Prostate gland (tissue), 2 donors: ENCODE measurements around the gene BRDT.

Experiments used
- POLR2A ChIP-seq: fragments of 450-650 bp; IDR thresholded peaks from one replicate; pipeline ENCODE4 v1.6.1; 2016; ENCODE audit warnings: antibody characterized with exemption, mild to moderate bottlenecking
- POLR2AphosphoS5 ChIP-seq: sonication (generic); formaldehyde crosslinking; IDR thresholded peaks from one replicate; pipeline ENCODE4 v1.6.1; 2017; ENCODE audit warnings: antibody characterized with exemption
- TF ChIP-seq, protein P1 (sequence below), 4 experiments: fragments of 200-600 bp in 2 of 4; fragments of 450-650 bp in 2 of 4; sonication (generic) in 2 of 4; IDR thresholded peaks; 1 replicate in 3 of 4; 2 replicates in 1 of 4; pipeline ENCODE4 v1.5.1; 2016 to 2019; ENCODE audit warnings: antibody characterized with exemption in 4 of 4, mild to moderate bottlenecking in 2 of 4, moderate library complexity in 2 of 4

DNA sequence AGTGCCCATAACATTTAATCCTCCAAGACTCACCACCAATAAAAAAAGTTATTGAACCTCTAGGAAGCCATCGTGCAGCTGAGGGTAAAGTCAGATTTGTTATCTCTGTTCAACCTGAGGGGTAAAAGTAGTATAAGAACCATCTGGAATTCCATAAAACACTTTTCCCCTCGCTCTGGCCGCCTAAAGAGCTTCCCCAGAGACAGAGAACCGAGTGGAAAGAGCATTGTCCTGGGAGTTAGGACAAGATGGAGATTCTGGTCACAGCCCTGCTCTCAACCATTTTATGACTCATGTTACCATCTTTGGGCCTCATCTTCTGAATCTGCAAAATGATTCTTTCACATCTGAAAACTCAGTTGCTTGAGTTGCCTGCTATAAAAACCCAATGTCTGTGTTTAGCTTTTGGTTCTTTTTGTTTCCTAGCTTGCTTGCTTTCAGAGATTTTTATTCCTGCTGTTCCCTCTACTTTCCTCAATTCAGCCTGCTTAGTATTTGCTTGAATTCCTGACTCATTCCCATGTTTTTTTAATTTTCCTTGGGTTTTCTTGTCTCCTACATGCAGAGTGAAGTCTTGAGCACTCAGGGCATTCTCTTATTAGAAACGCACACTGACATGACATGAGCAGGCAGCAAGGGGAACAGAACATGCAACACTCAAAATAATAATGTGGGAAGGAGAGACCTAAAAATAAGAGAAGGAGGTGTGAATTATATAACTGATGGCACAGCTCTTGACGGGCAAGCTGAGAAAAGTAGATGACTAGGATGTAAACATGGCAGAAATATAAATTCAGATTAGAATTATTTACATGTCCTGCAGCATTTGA lies 82.3 kb downstream of the BRDT start:
- TF ChIP-seq, protein P1, sequence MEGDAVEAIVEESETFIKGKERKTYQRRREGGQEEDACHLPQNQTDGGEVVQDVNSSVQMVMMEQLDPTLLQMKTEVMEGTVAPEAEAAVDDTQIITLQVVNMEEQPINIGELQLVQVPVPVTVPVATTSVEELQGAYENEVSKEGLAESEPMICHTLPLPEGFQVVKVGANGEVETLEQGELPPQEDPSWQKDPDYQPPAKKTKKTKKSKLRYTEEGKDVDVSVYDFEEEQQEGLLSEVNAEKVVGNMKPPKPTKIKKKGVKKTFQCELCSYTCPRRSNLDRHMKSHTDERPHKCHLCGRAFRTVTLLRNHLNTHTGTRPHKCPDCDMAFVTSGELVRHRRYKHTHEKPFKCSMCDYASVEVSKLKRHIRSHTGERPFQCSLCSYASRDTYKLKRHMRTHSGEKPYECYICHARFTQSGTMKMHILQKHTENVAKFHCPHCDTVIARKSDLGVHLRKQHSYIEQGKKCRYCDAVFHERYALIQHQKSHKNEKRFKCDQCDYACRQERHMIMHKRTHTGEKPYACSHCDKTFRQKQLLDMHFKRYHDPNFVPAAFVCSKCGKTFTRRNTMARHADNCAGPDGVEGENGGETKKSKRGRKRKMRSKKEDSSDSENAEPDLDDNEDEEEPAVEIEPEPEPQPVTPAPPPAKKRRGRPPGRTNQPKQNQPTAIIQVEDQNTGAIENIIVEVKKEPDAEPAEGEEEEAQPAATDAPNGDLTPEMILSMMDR (IDR thresholded peaks at IDR 0.05): no peak
- no peak for TF ChIP-seq POLR2A
- TF ChIP-seq POLR2AphosphoS5: no peak
